Esophagus squamous epithelium (tissue), 5 donors: ENCODE data around the gene FHAD1. TPM values are rescaled to one million over a fixed set of nuclear protein-coding genes. Genes with fewer than 3 reads are reported as not detected.

Experiments
- DNase-seq: peaks from one replicate; lab custom pipeline; 2025; lab: John Stamatoyannopoulos, UW
- H3K27ac ChIP-seq, 4 donors: fragments of 200-600 bp; sonication (generic); one replicate each; pipeline ENCODE4 v1.5.1; 2016 to 2019; ENCODE audit warnings: mild to moderate bottlenecking in 1 of 4
- H3K27me3 ChIP-seq, 4 donors: fragments of 200-600 bp; sonication (generic); 1 replicate in 3 of 4; 2 replicates in 1 of 4; pipeline versions ENCODE4 v1.5.1 to v1.6.0; 2017 to 2021; ENCODE audit warnings: antibody characterized with exemption in 1 of 4
- H3K36me3 ChIP-seq, 3 donors: fragments of 200-600 bp; sonication (generic); one replicate each; pipeline ENCODE4 v1.5.1; 2016 to 2019
- H3K4me1 ChIP-seq, 3 donors: fragments of 200-600 bp; sonication (generic); one replicate each; pipeline ENCODE4 v1.5.1; 2017 to 2019
- H3K4me3 ChIP-seq, 4 donors: fragments of 200-600 bp; sonication (generic); 1 replicate in 3 of 4; 2 replicates in 1 of 4; pipeline ENCODE4 v1.5.1; 2016 to 2019; ENCODE audit warnings: mild to moderate bottlenecking in 2 of 4, moderate library complexity in 1 of 4
- H3K9me3 ChIP-seq, 3 donors: fragments of 200-600 bp; sonication (generic); one replicate each; pipeline ENCODE4 v1.5.1; 2016 to 2019
- CTCF ChIP-seq, 6 experiments: fragments of 450-650 bp in 4 of 6; fragments of 200-600 bp in 2 of 6; sonication (generic) in 2 of 6; IDR thresholded peaks; one replicate each; pipeline ENCODE4 v1.5.1; 2016 to 2019; ENCODE audit warnings: antibody characterized with exemption in 6 of 6, mild to moderate bottlenecking in 4 of 6, moderate library complexity in 4 of 6
- POLR2A ChIP-seq, 4 donors: fragments of 450-650 bp; IDR thresholded peaks; one replicate each; pipeline ENCODE4 v1.6.1; 2017; ENCODE audit warnings: antibody characterized with exemption in 4 of 4, mild to moderate bottlenecking in 4 of 4, moderate library complexity in 3 of 4
- WGBS, 2 donors: methylation state at CpG; one replicate each; pipeline ENCODE4 v1.1.5; 2018; 5-methylcytosine and 5-hydroxymethylcytosine counted together
- intact Hi-C: fragments of 100-400 bp; cut with DNase I; formaldehyde crosslinking; loops from one replicate; pipeline ENCODE4 v1.15.0; 2022
- total RNA-seq, 4 donors: library from RNA; depleted of rRNA; stranded (reverse); fragments of >200 nt; gene quantifications; one replicate each; pipeline ENCODE4 v1.1.0, GENCODE V29; 2016
- donor health status: DM: yes; HTN: yes; CAD: no.

The FHAD1 gene
- total RNA-seq, 4 donors from 2014 or later = 0.57 TPM; not detected in 3

GRCh38 chr1:15233689-15234088, 13.3 kb upstream of the FHAD1 start:
- intact Hi-C loops = no loop called here
- H3K27me3 ChIP-seq = no peaks in the 10 kb centered on the region
- no peaks in the 10 kb centered on the region for H3K9me3 ChIP-seq
- no peak overlapping the region for H3K4me3 ChIP-seq
- TF ChIP-seq CTCF (IDR thresholded peaks at IDR 0.05) (no peak), POLR2A (IDR thresholded peaks at IDR 0.05) (no peak)
- H3K4me1 ChIP-seq = no peaks in the 10 kb centered on the region
- DNase-seq = no peak
- H3K27ac ChIP-seq = no peak overlapping the region
- H3K36me3 ChIP-seq = no peaks in the 10 kb centered on the region

GRCh38 chr1:15236321-15236721, 10.7 kb upstream of the FHAD1 start:
- no peak for TF ChIP-seq CTCF (IDR thresholded peaks at IDR 0.05)
- no peak for TF ChIP-seq POLR2A (IDR thresholded peaks at IDR 0.05)
- Histone ChIP-seq H3K4me3 (no peak overlapping the region), H3K4me1 (no peaks in the 10 kb centered on the region), H3K27ac (no peak overlapping the region), H3K9me3 (no peaks in the 10 kb centered on the region), H3K36me3 (no peaks in the 10 kb centered on the region), H3K27me3 (no peaks in the 10 kb centered on the region)
- intact Hi-C loops = no loop called here
- no peak for DNase-seq
- 66 to 92% methylated on average over 2 to 5 of the region's 5 CpGs for WGBS, 2 donors

- H3K36me3 ChIP-seq = no peaks in the 10 kb centered on the region
- no peak overlapping the region for H3K4me3 ChIP-seq
- intact Hi-C loops = no loop called here
- WGBS, 2 donors = 66 to 86% methylated on average over 8 to 9 of the region's 9 CpGs
- no peak overlapping the region for H3K27ac ChIP-seq
- no peaks in the 10 kb centered on the region for H3K4me1 ChIP-seq
- H3K27me3 ChIP-seq = no peaks in the 10 kb centered on the region
- no peaks in the 10 kb centered on the region for H3K9me3 ChIP-seq
- no peak for TF ChIP-seq CTCF (IDR thresholded peaks at IDR 0.05)
- TF ChIP-seq POLR2A (IDR thresholded peaks at IDR 0.05) = no peak
- no peak for DNase-seq
Measured at GRCh38 chr1:15236746-15237145, 10.3 kb upstream of the FHAD1 start.

- H3K27me3 ChIP-seq = no peaks in the 10 kb centered on the region
- intact Hi-C loops = no loop called here
- TF ChIP-seq CTCF (IDR thresholded peaks at IDR 0.05) (no peak), POLR2A (IDR thresholded peaks at IDR 0.05) (no peak)
- no peak overlapping the region for H3K4me3 ChIP-seq
- no peak overlapping the region for H3K27ac ChIP-seq
- 75 to 82% methylated on average over 1 of the region's 1 CpG for WGBS, 2 donors
- no peaks in the 10 kb centered on the region for H3K36me3 ChIP-seq
- no peaks in the 10 kb centered on the region for H3K9me3 ChIP-seq
- H3K4me1 ChIP-seq = no peaks in the 10 kb centered on the region
- no peak for DNase-seq
Measured at GRCh38 chr1:15238789-15239188, 8.2 kb upstream of the FHAD1 start.

GRCh38 chr1:15242766-15243165, 4.3 kb upstream of the FHAD1 start:
- TF ChIP-seq POLR2A (IDR thresholded peaks at IDR 0.05) (no peak), CTCF (IDR thresholded peaks at IDR 0.05) (no peak)
- no peak for DNase-seq
- intact Hi-C loops = no loop called here
- no peak overlapping the region for H3K27ac ChIP-seq
- H3K4me1 ChIP-seq = peaks cover 15 to 25% (median 23%) of the 10 kb centered on the region in 3 donors
- peaks cover 0 to 9% (median 0%) of the 10 kb centered on the region in 4 donors for H3K27me3 ChIP-seq
- H3K4me3 ChIP-seq = no peak overlapping the region
- no peaks in the 10 kb centered on the region for H3K9me3 ChIP-seq
- 85 to 90% methylated on average over 7 of the region's 7 CpGs for WGBS, 2 donors
- H3K36me3 ChIP-seq = no peaks in the 10 kb centered on the region
